ENCODE results near the gene RIPOR2.

RIPOR2 gene

GRCh38 chr6:24872779-24873178 lies 63.0 kb downstream of the RIPOR2 start:
- DNase-seq (ENCODE audit: low read depth, low spot score), result no peak
- no peak for TF ChIP-seq CTCF (IDR thresholded peaks at IDR 0.05; ENCODE audit: insufficient read depth, low read length, missing control alignments)
- ChIA-PET CTCF (interaction anchor here (0.8 to 2.9 kb wide), 2 partner anchors 15 to 118 kb away, joined by 3 to 15 read pairs; no protein-coding TSS in a partner anchor), POLR2A (no interaction called here)
- H3K4me3 ChIP-seq (ENCODE audit: low read depth, low read length), result no peak overlapping the region

DNA sequence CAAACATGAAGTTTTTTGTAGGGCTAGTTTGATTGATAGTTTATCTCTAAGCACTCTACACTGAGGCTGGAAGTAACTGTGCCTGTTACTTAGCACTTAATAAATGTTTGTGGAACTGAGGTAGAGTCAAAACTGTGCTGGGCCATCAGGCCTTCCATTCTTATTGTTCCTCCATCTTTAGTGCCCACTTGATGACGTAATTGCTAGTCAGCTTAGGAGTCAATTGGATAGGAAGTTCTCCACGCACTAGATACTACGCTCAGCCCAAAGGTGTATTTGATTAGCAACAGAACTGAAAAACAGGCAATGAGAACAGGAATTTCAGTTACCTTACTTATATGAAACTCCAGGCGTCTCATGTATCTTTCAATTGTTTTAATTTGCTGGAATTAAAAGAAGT lies 67.0 kb downstream of the RIPOR2 start:
- TF ChIP-seq CTCF (IDR thresholded peaks at IDR 0.05; ENCODE audit: insufficient read depth, low read length, missing control alignments), result no peak
- CTCF ChIA-PET, result interaction anchor here (1.3 to 6.0 kb wide), 2 partner anchors 12 to 123 kb away, joined by 6 to 28 read pairs; no protein-coding TSS in a partner anchor
- no peak overlapping the region for H3K4me3 ChIP-seq (ENCODE audit: low read depth, low read length)
- no peak for DNase-seq (ENCODE audit: low read depth, low spot score)
- POLR2A ChIA-PET, result no interaction called here

- CTCF ChIA-PET, result interaction anchor here (1.0 to 6.0 kb wide), 5 partner anchors 11 to 204 kb away, joined by 3 to 28 read pairs (median 6); no protein-coding TSS in a partner anchor
- no peak for TF ChIP-seq CTCF (IDR thresholded peaks at IDR 0.05; ENCODE audit: insufficient read depth, low read length, missing control alignments)
Measured at GRCh38 chr6:24867104-24867703, 68.6 kb downstream of the RIPOR2 start.

DNA sequence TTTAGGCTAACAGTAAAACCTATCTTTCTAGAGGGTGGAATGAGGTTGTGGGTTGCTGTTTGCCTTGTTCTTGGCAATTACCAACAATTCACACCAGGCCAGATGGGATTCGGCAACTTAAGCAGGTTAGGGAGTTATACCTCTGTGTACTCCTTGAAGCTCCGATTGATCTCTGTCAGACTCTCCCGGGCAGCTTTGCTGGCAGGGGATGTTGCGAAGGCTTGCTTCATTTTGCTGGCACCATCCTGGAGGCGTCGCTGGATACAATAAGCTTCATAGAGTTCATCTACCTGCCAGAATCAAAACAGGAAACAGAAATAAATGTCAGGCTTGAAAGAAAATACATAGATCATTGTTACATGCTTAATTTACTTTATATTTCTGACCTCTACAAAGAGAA lies 70.6 kb downstream of the RIPOR2 start:
- ChIA-PET CTCF (interaction anchor here (1.5 to 6.0 kb wide), 4 partner anchors 9 to 127 kb away, joined by 3 to 28 read pairs (median 12); no protein-coding TSS in a partner anchor), POLR2A (no interaction called here)
- no peak for TF ChIP-seq CTCF (IDR thresholded peaks at IDR 0.05; ENCODE audit: insufficient read depth, low read length, missing control alignments)
- DNase-seq (ENCODE audit: low read depth, low spot score), result no peak
- no peak overlapping the region for H3K4me3 ChIP-seq (ENCODE audit: low read depth, low read length)

More at GRCh38 chr6:24867104-24867703, 68.6 kb downstream of the RIPOR2 start:
- no peak for DNase-seq (ENCODE audit: low read depth, low spot score)
- H3K4me3 ChIP-seq (ENCODE audit: low read depth, low read length), result no peak overlapping the region
- POLR2A ChIA-PET, result no interaction called here

DNA sequence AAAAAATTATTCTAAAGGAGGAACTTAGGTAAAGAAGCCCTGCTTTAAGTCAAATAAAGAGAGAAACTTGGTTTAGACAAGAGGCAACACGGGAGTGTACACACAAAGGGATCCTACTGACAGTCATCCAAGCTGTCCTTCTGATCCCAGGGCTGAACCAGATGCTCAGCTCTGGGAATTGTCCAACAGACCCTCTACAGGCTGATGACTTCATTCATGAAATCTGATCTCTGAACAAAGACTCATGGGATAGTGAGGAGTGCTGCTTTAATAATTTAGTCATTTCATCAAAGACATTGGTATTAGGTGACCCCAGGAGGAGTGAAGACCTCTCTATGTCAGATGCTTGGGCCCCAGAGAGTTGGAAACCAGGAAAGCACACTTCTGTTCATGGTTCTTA lies 71.4 kb downstream of the RIPOR2 start:
- no peak for TF ChIP-seq CTCF (IDR thresholded peaks at IDR 0.05; ENCODE audit: insufficient read depth, low read length, missing control alignments)
- POLR2A ChIA-PET, result no interaction called here
- H3K4me3 ChIP-seq (ENCODE audit: low read depth, low read length), result no peak overlapping the region
- CTCF ChIA-PET, result interaction anchor here (1.1 to 6.0 kb wide), 5 partner anchors 8 to 204 kb away, joined by 3 to 28 read pairs (median 6); no protein-coding TSS in a partner anchor
- DNase-seq (ENCODE audit: low read depth, low spot score), result no peak

- CTCF ChIA-PET, result interaction anchor here (0.8 to 1.5 kb wide), 3 partner anchors 130 to 209 kb away, joined by 3 to 9 read pairs (median 4); no protein-coding TSS in a partner anchor
Measured at GRCh38 chr6:24861934-24862333, 73.8 kb downstream of the RIPOR2 start.

More at GRCh38 chr6:24861934-24862333, 73.8 kb downstream of the RIPOR2 start:
- POLR2A ChIA-PET, result no interaction called here
- DNase-seq (ENCODE audit: low read depth, low spot score), result no peak
- no peak for TF ChIP-seq CTCF (IDR thresholded peaks at IDR 0.05; ENCODE audit: insufficient read depth, low read length, missing control alignments)
- no peak overlapping the region for H3K4me3 ChIP-seq (ENCODE audit: low read depth, low read length)

Data from AG04449 (cell line).